MM.1S (cell line): Measurements from ENCODE around the gene ABCC6.

Experiments used
- CTCF ChIP-seq: fragments of 300-600 bp; sonication (generic); IDR thresholded peaks from 2 replicates; pipeline ENCODE4 v1.5.1; 2016; ENCODE audit warnings: antibody characterized with exemption, low read length, mixed read lengths
- EZH2phosphoT487 ChIP-seq: fragments of 300-600 bp; sonication (generic); IDR thresholded peaks from 2 replicates; pipeline ENCODE4 v1.6.1; 2018; ENCODE audit warnings: antibody characterized with exemption, low read length

DNA sequence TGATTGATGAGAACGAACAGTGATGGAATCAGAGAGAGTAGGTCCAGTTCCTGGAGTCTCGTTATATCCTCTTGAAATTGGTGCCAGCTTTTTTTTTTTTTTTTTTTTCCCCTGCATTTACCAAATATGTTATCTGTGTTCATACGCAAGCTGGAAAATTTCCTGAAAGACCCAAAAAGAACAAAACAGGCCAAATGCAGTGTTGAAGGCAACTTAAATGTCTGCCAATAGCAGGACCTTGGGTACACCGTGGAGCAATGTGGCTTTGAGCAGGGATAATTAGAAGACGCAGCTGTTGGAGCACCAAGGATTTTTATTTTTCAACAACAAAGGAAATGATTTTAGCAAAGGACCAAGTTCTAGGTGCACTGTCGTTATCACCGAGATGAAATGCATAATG, 105.0 kb downstream of the ABCC6 start:
- TF ChIP-seq CTCF: no peak
- no peak for TF ChIP-seq EZH2phosphoT487
